Hematopoietic multipotent progenitor cell (in vitro differentiated cells): ENCODE results near the gene URGCP. TPM values are rescaled to one million over a fixed set of nuclear protein-coding genes. Genes with fewer than 3 reads are reported as not detected.

Source experiments
- DNase-seq, 3 donors: peaks; one replicate each; pipeline ENCODE4 v3.0.0-alpha.2; 2011 to 2015; ENCODE audit warnings: low read depth in 2 of 3, low spot score in 2 of 3
- total RNA-seq: library from RNA; depleted of rRNA; stranded (reverse); fragments of >200 nt; gene quantifications from one replicate; pipeline ENCODE4 v1.2.3, GENCODE V29; 2012

URGCP gene, protein sequence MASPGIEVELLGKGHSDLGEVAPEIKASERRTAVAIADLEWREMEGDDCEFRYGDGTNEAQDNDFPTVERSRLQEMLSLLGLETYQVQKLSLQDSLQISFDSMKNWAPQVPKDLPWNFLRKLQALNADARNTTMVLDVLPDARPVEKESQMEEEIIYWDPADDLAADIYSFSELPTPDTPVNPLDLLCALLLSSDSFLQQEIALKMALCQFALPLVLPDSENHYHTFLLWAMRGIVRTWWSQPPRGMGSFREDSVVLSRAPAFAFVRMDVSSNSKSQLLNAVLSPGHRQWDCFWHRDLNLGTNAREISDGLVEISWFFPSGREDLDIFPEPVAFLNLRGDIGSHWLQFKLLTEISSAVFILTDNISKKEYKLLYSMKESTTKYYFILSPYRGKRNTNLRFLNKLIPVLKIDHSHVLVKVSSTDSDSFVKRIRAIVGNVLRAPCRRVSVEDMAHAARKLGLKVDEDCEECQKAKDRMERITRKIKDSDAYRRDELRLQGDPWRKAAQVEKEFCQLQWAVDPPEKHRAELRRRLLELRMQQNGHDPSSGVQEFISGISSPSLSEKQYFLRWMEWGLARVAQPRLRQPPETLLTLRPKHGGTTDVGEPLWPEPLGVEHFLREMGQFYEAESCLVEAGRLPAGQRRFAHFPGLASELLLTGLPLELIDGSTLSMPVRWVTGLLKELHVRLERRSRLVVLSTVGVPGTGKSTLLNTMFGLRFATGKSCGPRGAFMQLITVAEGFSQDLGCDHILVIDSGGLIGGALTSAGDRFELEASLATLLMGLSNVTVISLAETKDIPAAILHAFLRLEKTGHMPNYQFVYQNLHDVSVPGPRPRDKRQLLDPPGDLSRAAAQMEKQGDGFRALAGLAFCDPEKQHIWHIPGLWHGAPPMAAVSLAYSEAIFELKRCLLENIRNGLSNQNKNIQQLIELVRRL
- 24.2 TPM for total RNA-seq

DNA sequence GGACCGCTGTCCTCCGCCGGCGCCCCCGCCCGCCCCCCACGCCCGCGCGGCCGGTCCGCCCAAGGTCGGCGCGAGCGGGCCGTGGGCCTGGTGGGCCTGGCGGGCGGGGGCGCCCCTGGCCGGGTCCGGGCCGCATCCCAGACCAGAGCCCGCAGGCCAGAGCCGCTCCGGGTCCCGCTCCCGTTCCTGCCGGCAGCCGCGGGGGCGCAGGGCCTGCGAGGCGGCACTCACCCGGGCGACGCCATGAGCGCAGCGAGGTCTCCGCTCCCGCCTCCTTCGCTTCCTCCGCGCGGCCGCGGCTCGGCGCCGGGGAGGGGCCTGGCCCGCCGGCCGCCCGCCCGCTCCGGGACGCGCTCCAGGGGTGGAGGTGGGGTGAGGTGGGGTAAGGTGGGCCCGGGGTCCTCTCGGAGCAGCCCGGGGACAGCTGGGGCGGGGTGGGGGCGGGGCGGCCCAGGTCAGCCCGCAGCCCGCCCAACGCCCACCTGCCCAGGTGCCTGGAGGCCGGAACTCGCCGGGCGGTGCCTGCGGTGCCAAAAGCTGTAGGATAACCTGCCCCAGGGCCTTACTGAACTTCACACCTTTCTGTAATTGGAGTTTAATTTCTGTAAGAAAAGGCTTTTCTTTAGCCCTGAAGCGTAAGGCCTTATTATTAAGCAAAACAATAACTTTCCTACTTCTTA, at the start of gene URGCP:
Gene URGCP (minus strand): TSS at position 266 of the 680 bp plus-strand sequence. CDS start 21 bp downstream, at position 245.
- peak; percentile 37 to 57 (median 51) for DNase-seq

DNA sequence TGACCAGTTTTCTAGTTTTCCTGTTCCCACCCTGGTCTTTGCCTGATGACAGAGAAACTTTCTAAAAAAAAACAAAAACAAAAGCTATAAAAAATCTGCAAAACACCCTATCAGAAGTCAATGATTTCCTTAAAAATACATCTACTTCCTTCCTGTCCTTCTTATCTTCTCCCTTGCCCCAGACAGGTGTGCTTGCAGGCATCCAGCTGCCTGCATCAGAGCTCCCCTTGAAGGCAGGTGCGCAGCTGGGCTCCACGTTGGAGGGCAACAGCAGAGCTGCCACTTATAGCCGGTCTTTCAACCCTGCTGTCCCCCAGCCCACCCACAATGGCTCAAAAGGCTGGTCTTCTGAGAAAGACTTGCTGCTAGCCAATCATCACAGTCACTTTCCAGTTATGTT, 49.6 kb upstream of the URGCP start:
- no peak for DNase-seq

DNA sequence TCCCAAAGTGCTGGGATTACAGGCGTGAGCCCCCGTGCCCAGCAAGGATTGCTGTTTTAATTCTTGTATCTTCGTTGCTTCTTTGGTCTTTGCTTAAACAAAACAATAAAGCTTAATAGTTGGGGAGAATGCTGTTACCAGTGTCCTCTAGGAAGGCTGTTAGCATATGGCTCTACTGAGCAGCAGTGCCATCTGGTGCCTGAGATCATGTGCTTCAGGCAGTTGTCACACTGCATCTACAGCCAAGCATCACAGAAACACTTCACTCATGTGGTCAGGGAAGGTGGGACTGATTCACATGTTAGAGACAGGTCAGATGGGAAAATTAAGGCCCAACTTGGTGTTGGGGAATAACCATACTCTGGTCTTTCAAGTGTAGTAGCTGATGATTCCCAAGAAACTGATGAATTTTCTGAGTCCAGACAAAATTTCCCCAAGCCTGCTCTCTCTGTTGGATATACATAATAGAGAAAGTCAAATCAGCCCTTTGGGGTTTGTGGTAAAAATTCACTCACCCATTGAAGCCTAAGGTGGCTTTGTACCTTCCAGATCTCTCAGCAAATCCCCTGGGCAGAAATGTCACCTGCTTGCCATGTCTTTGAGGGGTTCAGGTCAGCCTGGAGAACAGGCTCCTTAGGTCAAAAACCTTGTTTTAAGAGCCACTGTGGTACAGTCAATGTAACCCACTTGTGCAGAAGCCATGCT, 48.3 kb upstream of the URGCP start:
- DNase-seq, result peak in 2 of 3 donors; percentile 36 to 60

DNA sequence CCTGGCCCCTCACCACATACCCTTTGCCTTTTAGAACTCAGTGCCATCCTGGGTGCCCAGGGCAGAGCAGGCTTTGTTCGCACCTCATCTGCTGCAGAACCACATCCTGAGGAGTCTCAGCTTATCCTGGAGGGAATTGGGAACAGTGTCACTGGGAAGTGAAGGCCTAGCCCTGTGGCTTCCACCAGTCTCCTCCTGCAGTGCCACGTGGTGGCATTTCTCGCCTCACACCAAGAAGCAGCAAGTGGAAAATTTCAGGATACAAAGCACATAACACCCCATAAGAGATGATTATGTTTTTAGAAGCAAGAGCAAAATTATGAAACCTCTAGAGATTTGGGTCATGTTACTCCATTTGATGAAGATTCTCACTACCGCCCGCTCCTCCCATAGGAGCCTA, 46.7 kb upstream of the URGCP start:
- no peak for DNase-seq

DNA sequence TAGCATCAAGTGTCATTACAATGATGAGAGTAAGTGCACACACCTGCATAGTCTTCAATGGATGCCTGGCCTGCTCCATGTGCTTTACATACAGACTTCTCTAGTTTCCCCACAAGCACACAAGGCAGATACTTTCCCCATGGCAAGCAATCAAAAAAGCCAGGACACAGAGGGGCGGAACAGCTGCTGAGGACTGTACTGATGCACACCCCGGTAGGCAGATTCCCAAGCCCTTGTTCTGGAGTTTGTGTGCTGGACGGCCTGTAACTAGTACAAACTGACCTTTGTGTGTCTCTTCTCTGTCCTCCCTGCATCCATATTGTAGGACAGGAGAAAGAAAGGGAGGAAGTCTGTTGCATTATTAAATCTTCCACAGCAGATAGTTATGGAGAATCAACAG, 45.6 kb upstream of the URGCP start:
- no peak for DNase-seq

DNA sequence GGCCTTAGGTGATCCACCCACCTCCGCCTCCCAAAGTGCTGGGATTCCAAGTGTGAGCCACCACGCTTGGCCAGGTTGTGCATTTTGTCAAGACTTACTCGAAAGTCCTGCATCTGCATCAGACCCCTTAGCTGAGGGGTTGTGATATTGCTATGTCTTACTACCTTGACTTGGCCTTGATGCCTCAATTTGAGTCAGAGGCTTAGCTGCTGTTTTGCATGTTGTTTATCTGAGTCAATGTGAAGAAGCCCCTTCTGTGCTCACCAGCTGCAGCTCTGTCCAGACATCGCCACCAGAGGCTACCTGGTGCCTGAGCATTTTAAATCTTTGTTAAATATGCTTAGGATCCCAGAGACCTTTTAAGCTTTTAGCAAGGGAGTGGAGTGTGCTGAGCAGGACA, 37.9 kb upstream of the URGCP start:
- DNase-seq, result no peak

DNA sequence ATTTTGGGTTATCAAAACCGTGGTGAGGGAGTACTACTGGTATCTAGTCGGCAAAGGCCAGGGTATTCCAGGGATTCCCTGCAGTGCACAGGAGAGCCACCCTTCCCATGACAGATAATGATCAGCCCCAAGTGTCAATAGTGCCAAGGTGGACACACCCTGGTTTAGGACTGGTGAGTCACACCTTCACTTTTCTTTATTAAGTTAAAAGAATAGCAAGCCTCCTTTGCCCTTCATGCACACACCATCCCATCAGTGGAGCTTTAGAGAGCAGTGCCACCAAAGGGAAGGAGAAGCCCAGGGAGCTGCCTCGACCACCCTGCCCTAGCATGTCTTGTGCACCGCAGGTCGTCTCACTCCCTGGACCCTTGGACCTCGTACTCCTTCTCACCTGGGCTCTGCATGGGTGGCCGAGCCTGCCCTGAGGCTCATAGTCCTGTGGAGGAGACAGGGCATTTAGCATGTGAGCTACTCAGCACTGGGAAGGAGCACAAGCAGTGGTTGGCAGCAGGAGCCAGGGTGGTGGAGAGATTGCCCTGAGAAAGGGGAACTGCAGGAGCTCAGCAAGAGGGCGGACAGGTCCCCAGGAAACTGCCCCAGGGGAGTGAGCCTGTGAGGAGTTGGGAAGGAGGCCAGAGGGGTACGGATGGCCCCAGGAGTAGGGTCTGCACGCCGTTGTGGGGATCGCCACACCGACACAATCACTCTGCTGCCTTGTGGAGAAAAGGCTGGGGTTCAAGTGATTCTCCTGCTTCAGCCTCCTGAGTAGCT, 37.2 kb upstream of the URGCP start:
- no peak for DNase-seq

DNA sequence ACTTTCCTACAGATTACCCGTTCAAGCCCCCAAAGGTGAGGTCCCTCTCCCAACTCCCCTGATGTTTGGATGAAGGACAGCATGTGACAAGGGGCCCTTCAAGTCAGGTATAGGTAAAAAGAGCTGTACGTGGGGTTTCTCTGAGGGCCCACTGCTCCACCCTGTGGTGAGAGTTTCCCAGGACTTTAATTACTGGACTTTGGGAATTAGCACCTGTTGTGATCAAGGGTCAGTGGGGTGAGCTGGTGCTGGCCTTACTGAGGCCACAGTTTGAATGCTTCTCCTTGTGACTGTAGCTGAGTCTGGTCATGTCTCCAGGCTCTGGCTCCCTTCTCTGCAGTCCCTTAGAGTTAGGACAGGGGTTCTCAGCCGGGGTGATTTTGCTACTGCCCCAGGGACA, 36.6 kb upstream of the URGCP start:
- DNase-seq, result no peak

DNA sequence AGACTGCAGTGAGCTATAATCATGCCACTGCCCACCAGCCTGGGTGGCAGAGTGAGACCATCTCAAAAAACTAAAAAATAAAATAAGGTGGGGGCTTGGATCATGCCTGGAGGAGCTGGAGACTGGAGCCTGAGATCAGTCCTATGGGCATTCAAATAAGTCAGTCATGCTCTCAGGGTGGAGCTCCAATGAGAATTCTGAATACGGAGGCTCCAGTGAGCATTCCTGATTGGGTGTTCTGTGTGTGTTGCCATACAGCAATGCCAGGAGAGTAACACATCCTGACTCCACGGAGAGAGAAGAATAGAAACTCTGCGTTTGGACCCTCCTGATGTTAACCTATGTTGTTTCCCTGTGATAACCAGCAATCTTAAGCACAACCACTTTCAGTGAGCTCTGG, 35.9 kb upstream of the URGCP start:
- DNase-seq, result no peak

DNA sequence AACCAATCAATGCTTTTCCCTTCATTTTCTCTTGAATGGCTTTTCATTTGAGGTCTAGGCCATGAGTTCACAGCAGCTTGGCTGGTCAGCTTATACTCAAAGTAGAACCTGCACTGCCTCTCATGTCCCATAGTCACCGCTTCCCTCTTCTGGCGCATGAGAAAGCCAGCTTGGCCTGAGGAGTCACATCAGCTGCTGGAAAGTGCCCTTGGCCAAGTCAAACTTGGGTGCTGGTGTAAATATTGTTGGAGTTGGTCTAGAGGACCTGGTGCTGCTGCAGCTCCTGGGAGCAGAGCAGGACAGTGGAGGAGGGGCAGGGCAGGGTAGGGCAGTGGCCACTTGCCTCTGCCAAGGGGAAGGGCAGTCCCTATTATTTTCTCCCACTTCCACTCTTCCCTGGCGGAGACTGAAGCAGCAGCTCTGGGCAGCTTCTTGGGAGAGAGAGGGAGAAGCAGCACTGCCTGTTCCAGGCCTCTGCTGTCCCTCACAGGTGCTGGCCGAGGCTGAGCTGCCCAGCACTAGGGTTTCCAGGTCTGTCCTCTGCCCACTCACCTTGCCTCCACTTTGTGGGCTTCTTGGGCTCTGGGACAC, 32.6 kb upstream of the URGCP start:
- DNase-seq, result no peak

DNA sequence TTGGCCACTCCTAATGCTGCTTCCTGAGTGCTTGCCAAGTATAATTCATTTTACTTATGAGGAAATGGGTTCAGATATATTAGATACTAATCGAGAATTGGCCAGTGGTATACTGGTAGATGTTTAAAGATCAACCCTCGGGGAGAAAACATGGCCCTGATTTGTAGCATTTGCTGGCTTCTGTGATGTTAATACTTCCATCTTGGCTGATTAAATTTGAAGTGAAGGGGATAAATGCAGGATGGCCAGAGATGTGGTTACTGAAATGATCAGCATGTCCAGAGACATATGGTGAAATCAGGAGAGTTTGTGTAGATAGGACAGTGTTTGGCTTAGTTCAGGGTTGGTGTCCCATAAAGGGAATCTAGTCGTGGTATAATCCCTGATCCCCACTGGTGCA, 31.0 kb upstream of the URGCP start:
- no peak for DNase-seq

DNA sequence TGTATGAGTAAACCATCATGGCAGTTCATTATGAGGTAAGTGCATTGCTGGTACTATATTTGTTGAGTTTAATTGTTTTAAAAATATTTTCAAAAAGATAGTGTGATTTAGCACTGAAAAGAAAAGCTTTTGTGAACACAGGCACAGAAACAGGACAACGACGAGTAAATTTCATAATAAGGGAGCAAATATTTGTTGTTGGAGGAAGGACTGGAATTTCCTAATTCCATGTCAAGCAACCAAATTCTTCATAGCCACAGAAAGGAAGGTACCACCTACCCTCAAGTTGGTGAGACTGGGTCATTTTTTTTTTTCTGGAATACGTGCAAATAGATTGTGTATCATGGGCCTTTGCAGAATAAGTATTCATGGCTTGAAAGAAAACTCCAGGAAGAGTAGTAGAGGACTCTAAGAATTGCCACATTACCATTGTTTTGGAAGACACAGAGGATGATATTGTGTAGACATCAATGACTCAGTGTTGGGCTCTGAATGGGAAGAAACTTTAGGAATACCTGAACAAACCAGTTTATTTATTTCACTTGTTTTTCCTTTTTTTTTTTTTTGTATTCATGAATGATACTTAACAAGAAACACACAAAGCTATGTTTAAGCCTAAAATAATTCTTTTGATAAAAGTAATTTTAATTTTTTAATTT, 27.6 kb upstream of the URGCP start:
- DNase-seq, result no peak

DNA sequence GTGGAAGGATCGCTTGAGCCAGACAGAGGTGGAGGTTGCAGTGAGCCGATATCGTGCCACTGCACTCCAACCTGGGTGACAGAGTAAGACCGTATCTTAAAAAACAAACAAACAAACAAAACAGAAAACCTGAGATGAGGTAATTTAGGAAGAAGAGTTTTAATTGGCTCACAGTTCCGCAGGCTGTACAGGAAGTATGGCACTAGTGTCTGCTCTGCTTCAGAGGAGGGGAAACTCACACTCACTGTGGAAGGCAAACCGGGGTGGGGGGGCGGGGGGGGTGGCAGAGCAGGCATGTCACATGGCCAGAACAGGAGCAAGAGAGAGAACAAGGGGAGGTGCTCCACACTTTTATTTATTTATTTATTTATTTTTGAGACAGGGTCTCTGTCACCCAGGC, 24.9 kb upstream of the URGCP start:
- peak in 2 of 3 donors; percentile 5 to 34 for DNase-seq

DNA sequence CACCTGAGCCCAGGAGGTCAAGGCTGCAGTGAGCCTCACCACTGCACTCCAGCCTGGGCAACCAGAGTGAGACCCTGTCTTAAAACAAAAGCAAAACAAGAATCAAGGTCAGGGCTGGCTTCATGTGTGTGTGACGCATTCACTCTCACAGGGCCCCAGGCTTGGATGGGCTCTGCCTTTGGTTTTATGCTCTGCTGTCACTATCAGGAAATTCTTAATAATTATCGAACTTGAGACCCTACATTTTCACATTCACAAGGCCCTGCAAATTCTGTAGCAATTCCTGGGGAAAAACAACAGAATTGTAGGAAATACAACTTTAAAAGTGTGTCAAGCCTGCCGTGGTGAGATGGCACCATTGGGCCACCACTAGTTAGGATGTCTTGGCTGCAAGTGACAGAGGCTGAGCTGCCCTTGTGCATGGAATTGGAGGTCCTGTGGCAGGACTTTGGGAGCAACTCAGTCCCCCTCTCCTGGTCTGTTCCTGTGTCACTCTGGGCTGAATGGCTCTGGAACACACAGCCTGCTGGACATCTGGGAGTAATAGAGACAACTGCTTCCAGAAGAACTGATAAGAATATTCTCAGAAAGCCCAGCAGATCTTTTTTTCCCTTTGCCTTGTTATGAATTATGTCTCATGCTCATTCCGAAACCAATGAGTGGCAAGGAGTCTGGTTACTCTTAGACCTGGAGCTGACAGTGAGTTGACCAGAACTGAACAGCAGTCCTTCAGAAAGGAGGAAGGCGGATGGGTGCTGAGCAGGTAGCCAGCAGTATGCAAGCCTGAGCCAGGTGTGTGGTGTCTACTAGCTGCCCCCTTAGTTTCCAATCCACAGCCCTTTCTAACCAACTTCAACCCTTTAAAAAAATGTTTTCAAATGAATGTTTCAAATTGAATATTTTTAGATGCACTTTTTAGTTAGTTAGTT, 23.4 kb upstream of the URGCP start:
- DNase-seq, result no peak

DNA sequence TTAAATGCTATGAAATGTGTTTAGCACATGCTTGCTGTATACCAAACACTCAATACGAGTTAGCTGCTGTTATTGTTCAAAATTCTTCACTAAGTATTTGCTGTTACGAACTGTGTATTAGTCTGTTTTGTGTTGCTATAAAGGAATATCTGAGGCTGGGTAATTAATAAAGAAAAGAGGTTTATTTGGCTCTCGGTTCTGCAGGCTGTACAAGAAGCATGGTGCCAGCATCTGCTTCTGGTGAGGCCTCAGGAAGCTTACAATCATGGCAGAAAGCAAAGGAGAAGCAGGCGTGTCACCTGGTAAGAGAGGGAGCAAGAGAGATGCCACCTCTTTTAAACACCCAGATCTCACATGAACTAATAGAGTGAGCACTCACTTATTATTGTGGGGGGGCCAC, 21.4 kb upstream of the URGCP start:
- DNase-seq, result no peak

DNA sequence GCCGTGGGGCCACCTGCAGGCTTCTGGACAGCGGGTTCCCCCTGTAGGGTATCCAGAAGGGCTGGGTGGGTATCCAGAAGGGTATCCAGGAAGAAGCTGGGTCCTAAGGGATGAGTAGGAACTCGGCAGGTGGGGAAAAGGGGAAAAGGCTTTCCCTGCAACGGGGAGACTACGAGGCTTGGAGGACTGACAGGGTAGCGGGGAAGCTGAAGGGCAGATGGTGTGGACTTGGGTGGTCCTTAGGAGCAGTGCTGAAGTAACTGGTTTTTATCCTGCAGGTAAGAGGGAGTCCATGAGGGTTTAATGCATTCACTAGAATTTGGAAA, 20.4 kb upstream of the URGCP start:
- no peak for DNase-seq

DNA sequence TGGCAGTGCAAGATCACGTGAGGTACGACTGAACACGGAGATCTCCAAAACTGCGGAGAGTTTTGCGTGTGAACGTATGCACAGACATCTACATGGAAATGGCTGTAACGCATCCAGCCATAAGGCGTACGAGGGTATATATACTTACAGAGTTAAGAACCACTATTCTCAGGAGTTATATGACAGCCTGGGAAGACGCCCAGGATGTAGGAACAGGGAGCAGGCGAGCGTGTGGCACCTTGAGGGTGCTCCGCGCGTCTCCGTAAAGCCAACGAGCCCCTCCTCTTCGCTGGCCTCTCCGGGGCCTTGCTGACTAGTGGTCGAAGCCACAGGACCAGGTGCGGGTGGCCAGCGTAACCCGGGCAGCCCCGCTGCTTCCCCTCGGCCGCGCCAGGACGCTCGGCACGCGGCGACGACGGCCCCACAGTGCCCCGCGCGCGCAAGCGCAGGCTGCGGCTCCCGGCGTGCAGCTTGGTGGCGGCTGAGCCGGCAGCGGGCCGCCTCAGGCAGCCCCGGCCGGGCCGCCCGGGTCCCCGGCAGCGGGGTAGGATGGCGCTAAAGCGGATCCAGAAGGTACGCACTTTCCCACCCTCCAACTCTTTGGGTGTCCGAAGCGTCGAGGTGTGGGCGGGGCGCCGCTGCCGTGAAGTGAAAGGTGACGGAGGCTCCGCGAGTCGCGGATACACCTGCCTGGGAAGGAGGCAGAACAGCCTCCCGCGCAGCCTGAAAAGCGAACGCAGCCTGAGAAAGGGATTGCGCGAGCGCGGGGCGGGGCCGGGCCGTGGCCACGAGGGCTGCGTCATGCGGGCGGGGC, 19.8 kb upstream of the URGCP start, which contains the start of gene UBE2D4:
Gene UBE2D4 (plus strand): TSS at position 453 of the 814 bp plus-strand sequence. CDS start 97 bp downstream, at position 550.
- peak; percentile 77 to 82 (median 82) for DNase-seq
